ENCODE measurements around the gene MAPRE3. TPM values are rescaled to one million over a fixed set of nuclear protein-coding genes. Genes with fewer than 3 reads are reported as not detected.

Gene MAPRE3
- total and polyA plus RNA-seq, 8 donors, result 4.7 to 56.8 (median 10.1) TPM

- H3K4me1 ChIP-seq, result no peaks in the 10 kb centered on the region
- intact Hi-C loops (cut with DNase I), result no loop called here
- H3K27me3 ChIP-seq, result peaks cover 0 to 6% (median 0%) of the 10 kb centered on the region in 4 donors
- ATAC-seq, result no peak
- WGBS, 2 donors, result 63 to 64% methylated on average over 9 of the region's 9 CpGs
- DNase-seq, result no peak
- no peak overlapping the region for H3K27ac ChIP-seq
- no peaks in the 10 kb centered on the region for H3K36me3 ChIP-seq
- no peak overlapping the region for H3K4me3 ChIP-seq
- no peaks in the 10 kb centered on the region for H3K9me3 ChIP-seq
- TF ChIP-seq, protein P1, sequence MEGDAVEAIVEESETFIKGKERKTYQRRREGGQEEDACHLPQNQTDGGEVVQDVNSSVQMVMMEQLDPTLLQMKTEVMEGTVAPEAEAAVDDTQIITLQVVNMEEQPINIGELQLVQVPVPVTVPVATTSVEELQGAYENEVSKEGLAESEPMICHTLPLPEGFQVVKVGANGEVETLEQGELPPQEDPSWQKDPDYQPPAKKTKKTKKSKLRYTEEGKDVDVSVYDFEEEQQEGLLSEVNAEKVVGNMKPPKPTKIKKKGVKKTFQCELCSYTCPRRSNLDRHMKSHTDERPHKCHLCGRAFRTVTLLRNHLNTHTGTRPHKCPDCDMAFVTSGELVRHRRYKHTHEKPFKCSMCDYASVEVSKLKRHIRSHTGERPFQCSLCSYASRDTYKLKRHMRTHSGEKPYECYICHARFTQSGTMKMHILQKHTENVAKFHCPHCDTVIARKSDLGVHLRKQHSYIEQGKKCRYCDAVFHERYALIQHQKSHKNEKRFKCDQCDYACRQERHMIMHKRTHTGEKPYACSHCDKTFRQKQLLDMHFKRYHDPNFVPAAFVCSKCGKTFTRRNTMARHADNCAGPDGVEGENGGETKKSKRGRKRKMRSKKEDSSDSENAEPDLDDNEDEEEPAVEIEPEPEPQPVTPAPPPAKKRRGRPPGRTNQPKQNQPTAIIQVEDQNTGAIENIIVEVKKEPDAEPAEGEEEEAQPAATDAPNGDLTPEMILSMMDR (IDR thresholded peaks at IDR 0.05), result no peak
- FAIRE-seq, result no peak
Measured at GRCh38 chr2:26925100-26925791, 45.2 kb upstream of the MAPRE3 start.

DNA sequence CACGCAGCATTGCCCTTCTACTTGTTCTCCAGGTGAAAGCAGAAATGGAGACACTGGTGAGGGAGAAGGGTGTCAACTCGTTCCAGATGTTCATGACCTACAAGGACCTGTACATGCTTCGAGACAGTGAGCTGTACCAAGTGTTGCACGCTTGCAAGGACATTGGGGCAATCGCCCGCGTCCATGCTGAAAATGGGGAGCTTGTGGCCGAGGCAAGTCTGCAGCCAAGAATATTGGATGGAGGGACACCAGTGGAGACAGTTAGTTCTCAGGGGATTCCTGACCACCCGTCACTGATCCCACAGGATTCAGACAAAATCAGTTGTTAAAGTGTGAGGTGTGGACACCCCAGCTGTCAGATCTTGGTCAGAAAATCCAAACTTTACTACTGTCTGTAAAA lies 43.2 kb upstream of the MAPRE3 start:
- intact Hi-C loops (cut with DNase I), result no loop called here

GRCh38 chr2:26932974-26933373 lies 37.5 kb upstream of the MAPRE3 start:
- no peak for FAIRE-seq
- Histone ChIP-seq H3K4me3 (no peak overlapping the region), H3K27me3 (no peaks in the 10 kb centered on the region)

More for the DNA sequence above, 43.2 kb upstream of the MAPRE3 start:
- 79 to 90% methylated on average over 9 of the region's 9 CpGs for WGBS, 2 donors
- ATAC-seq, result no peak
- Histone ChIP-seq H3K27ac (no peak overlapping the region), H3K9me3 (no peaks in the 10 kb centered on the region), H3K4me1 (no peaks in the 10 kb centered on the region), H3K27me3 (peaks cover 0 to 6% (median 0%) of the 10 kb centered on the region in 4 donors), H3K36me3 (no peaks in the 10 kb centered on the region), H3K4me3 (no peak overlapping the region)
- DNase-seq, result no peak
- no peak for FAIRE-seq
- TF ChIP-seq, protein P1 (IDR thresholded peaks at IDR 0.05), result no peak

DNA sequence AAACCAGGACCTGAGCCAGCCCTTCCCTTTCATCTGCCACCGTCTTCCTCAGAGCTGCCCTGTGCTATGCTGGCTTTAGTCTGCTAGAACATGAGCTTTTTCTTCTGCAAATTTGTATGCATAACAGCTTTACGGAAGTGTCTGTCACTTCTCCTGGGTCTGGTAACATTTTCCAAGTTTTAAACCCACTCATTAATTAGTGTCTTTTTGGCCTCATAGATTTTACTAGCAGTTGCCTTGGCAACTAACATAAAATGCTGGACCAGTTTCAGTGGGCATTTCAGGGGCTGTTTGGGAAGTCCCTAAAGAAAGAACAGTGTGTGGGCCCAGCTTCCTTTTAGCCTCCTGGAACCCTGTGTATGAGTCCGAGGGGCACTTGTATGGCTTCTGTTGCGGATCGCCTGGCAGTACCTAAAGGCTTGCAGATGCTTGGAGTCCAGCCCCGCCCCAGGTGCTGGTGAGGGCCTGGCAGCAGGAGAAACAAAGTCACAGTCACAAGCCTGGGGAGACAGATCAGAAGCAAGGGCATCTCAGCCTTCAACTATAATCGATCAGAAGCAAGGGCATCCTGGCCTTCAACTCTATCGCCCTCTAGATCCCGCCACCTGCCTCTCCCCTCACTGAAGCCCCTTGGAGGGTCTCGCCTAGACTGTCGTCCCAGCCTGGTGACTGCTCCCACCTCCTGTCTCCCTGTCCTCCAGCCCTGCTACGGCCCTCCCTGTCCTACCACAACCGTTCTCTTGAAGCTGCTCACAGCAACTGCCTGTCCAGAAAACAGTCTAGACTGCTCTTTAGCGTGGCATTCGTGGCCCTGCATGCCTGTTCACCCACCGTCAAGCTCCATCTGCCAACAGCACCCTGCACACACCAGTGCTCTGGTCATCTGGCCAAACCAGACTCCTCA lies 36.8 kb upstream of the MAPRE3 start:
- no peak for ATAC-seq
- no peak for FAIRE-seq
- H3K4me3 ChIP-seq, result no peak overlapping the region
- WGBS, 2 donors, result 73 to 86% methylated on average over 14 to 16 of the region's 16 CpGs
- H3K36me3 ChIP-seq, result no peaks in the 10 kb centered on the region
- H3K27ac ChIP-seq, result no peak overlapping the region
- intact Hi-C loops (cut with DNase I), result no loop called here
- TF ChIP-seq, protein P1 (IDR thresholded peaks at IDR 0.05), result no peak
- no peaks in the 10 kb centered on the region for H3K27me3 ChIP-seq
- H3K9me3 ChIP-seq, result no peaks in the 10 kb centered on the region
- H3K4me1 ChIP-seq, result no peaks in the 10 kb centered on the region
- DNase-seq, result peak in 1 of 6 donors; percentile 1

More at GRCh38 chr2:26932974-26933373, 37.5 kb upstream of the MAPRE3 start:
- TF ChIP-seq, protein P1 (IDR thresholded peaks at IDR 0.05), result no peak
- H3K4me1 ChIP-seq, result no peaks in the 10 kb centered on the region
- H3K27ac ChIP-seq, result no peak overlapping the region
- no peak for ATAC-seq
- H3K36me3 ChIP-seq, result no peaks in the 10 kb centered on the region
- H3K9me3 ChIP-seq, result no peaks in the 10 kb centered on the region
- DNase-seq, result peak in 1 of 6 donors; percentile 3
- 51 to 62% methylated on average over 10 to 11 of the region's 11 CpGs for WGBS, 2 donors
- intact Hi-C loops (cut with DNase I), result no loop called here
